SKM-1 (cell line): ENCODE data around the gene PDXDC1.
"Not testable (repeated sequence)": the region's sequence is repeated elsewhere in the genome, so short reads cannot be mapped to it uniquely, and the experiment has no call there.

Source experiments
- DNase-seq: peaks from one replicate; lab custom pipeline; 2025; ENCODE audit not compliant: unreplicated experiment; lab: John Stamatoyannopoulos, UW

The PDXDC1 gene

GRCh38 chr16:14974656-14975417 is at the start of gene PDXDC1:
PDXDC1 (plus strand) TSS chr16:14975026; CDS start chr16:14975200, 174 bp downstream.
- peak; percentile 91 for DNase-seq

- DNase-seq = not testable (repeated sequence)
Observed at GRCh38 chr16:14928064-14928714, 46.6 kb upstream of the PDXDC1 start.

- DNase-seq = not testable (repeated sequence)
Observed at GRCh38 chr16:14929176-14929575, 45.6 kb upstream of the PDXDC1 start.

- DNase-seq = not testable (repeated sequence)
Observed at GRCh38 chr16:14930246-14930645, 44.6 kb upstream of the PDXDC1 start.

- not testable (repeated sequence) for DNase-seq
Observed at GRCh38 chr16:14930971-14931370, 43.9 kb upstream of the PDXDC1 start.

GRCh38 chr16:14932581-14933375 is 42.0 kb upstream of the PDXDC1 start:
- not testable (repeated sequence) for DNase-seq

- not testable (repeated sequence) for DNase-seq
Observed at GRCh38 chr16:14937143-14937542, 37.7 kb upstream of the PDXDC1 start, which contains the start of gene NPIPA1. NPIPA1 (plus strand) TSS chr16:14937443; CDS start chr16:14937443, 0 bp downstream.

- DNase-seq = not testable (repeated sequence)
Observed at GRCh38 chr16:14937994-14938393, 36.8 kb upstream of the PDXDC1 start.

GRCh38 chr16:14942686-14943085 is 32.1 kb upstream of the PDXDC1 start:
- not testable (repeated sequence) for DNase-seq

- DNase-seq = no peak
Observed at GRCh38 chr16:14955546-14956231, 19.1 kb upstream of the PDXDC1 start.

- no peak for DNase-seq
Observed at GRCh38 chr16:14957576-14958322, 17.1 kb upstream of the PDXDC1 start.

- DNase-seq = no peak
Observed at GRCh38 chr16:14958323-14958600, 16.6 kb upstream of the PDXDC1 start.

- no peak for DNase-seq
Observed at GRCh38 chr16:14958970-14959369, 15.9 kb upstream of the PDXDC1 start.

- DNase-seq = no peak
Observed at GRCh38 chr16:14961405-14962186, 13.2 kb upstream of the PDXDC1 start.

GRCh38 chr16:14963281-14964173 is 11.3 kb upstream of the PDXDC1 start:
- DNase-seq = no peak

GRCh38 chr16:14965328-14965727 is 9.5 kb upstream of the PDXDC1 start:
- no peak for DNase-seq

- DNase-seq = not testable (repeated sequence)
Observed at GRCh38 chr16:14969795-14970194, 5.0 kb upstream of the PDXDC1 start.

- DNase-seq = not testable (repeated sequence)
Observed at GRCh38 chr16:14971621-14972228, 3.1 kb upstream of the PDXDC1 start.
